Keratinocyte (primary cell): ENCODE results near the gene TCF7L2.

Experiments
- EZH2 ChIP-seq: IDR thresholded peaks from one replicate; pipeline ENCODE4 v1.6.1; 2012; ENCODE audit warnings: inconsistent platforms, mild to moderate bottlenecking, low read length, moderate library complexity
- TF ChIP-seq, protein P1 (sequence below), 3 experiments: IDR thresholded peaks in 1 of 3; conservative IDR thresholded peaks in 1 of 3; optimal IDR thresholded peaks in 1 of 3; 2 replicates in 2 of 3; 3 replicates in 1 of 3; pipeline versions ENCODE3 to v1.5.1; 2011; ENCODE audit warnings: low read length in 3 of 3, mild to moderate bottlenecking in 3 of 3, moderate library complexity in 2 of 3, control low read depth in 1 of 3, inconsistent platforms in 1 of 3; ENCODE audit not compliant: insufficient read depth in 2 of 3; ENCODE audit errors: extremely low read depth in 1 of 3

DNA sequence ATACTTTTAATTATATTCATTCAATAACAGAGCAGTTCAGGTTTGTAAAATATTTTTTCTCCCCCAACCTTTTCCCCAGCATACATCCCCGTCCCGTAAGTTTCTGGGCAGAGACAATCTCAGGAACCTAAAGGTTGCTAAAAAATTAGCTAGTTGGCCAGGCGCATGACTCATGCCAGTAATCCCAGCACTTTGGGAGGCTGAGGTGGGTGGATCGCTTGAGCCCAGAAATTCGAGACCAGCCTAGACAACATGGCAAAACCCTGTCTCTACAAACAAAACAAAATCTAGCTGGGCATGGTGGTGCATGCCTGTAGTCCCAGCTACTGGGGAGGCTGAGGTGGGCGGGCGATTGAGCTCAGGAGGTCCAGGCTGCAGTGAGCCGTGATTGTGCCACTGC lies 40.2 kb downstream of the TCF7L2 start:
- TF ChIP-seq EZH2, result no peak
- TF ChIP-seq, protein P1, sequence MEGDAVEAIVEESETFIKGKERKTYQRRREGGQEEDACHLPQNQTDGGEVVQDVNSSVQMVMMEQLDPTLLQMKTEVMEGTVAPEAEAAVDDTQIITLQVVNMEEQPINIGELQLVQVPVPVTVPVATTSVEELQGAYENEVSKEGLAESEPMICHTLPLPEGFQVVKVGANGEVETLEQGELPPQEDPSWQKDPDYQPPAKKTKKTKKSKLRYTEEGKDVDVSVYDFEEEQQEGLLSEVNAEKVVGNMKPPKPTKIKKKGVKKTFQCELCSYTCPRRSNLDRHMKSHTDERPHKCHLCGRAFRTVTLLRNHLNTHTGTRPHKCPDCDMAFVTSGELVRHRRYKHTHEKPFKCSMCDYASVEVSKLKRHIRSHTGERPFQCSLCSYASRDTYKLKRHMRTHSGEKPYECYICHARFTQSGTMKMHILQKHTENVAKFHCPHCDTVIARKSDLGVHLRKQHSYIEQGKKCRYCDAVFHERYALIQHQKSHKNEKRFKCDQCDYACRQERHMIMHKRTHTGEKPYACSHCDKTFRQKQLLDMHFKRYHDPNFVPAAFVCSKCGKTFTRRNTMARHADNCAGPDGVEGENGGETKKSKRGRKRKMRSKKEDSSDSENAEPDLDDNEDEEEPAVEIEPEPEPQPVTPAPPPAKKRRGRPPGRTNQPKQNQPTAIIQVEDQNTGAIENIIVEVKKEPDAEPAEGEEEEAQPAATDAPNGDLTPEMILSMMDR (optimal IDR thresholded peaks at IDR 0.05 in 1 of 3, IDR thresholded peaks at IDR 0.05 in 1 of 3, conservative IDR thresholded peaks at IDR 0.05 in 1 of 3; ENCODE audit: extremely low read depth in 1 of 3, insufficient read depth in 2 of 3, low read length in 3 of 3), result no peak
